H1 (cell line): ENCODE measurements around the gene VMP1. TPM values are rescaled to one million over a fixed set of nuclear protein-coding genes. Genes with fewer than 3 reads are reported as not detected.

Source experiments
- CEBPB ChIP-seq: IDR thresholded peaks from 2 replicates; pipeline ENCODE4 v1.6.1; 2012; ENCODE audit warnings: low read depth, low read length
- CTBP2 ChIP-seq: IDR thresholded peaks from 2 replicates; pipeline ENCODE4 v1.7.0; 2011; ENCODE audit warnings: borderline replicate concordance, mild to moderate bottlenecking, moderate library complexity, mixed read lengths, low read length; ENCODE audit not compliant: insufficient read depth, insufficient read length
- EP300 ChIP-seq, 2 experiments: IDR thresholded peaks; 1 replicate in 1 of 2; 2 replicates in 1 of 2; pipeline ENCODE4 v1.6.1; 2011 to 2012; ENCODE audit warnings: low read depth in 2 of 2, low read length in 2 of 2, mild to moderate bottlenecking in 2 of 2, borderline replicate concordance in 1 of 2, inconsistent platforms in 1 of 2, moderate library complexity in 1 of 2
- GTF2F1 ChIP-seq: IDR thresholded peaks from 2 replicates; pipeline ENCODE4 v1.6.1; 2012; ENCODE audit warnings: low read depth, low read length, improper control_type of control experiment, borderline replicate concordance
- JUN ChIP-seq: IDR thresholded peaks from 2 replicates; pipeline ENCODE4 v1.6.1; 2011; ENCODE audit warnings: low read depth, mild to moderate bottlenecking, improper control_type of control experiment, low read length
- MAX ChIP-seq: IDR thresholded peaks from 2 replicates; pipeline ENCODE4 v1.6.1; 2012; ENCODE audit warnings: inconsistent platforms
- POLR2A ChIP-seq, 2 experiments: IDR thresholded peaks; 1 replicate in 1 of 2; 2 replicates in 1 of 2; pipeline ENCODE4 v1.6.1; 2011; ENCODE audit warnings: low read depth in 2 of 2, low read length in 2 of 2, mild to moderate bottlenecking in 2 of 2; ENCODE audit errors: control extremely low read depth in 1 of 2
- POU5F1 ChIP-seq: IDR thresholded peaks from 2 replicates; pipeline ENCODE4 v1.6.1; 2011; ENCODE audit warnings: low read depth, mild to moderate bottlenecking, low read length, moderate library complexity
- SRF ChIP-seq: IDR thresholded peaks from 2 replicates; pipeline ENCODE4 v1.6.1; 2011; ENCODE audit warnings: mild to moderate bottlenecking, low read depth, low read length, moderate library complexity
- TBP ChIP-seq: IDR thresholded peaks from 2 replicates; pipeline ENCODE4 v1.6.1; 2011; ENCODE audit warnings: low read depth, low read length, improper control_type of control experiment
- YY1 ChIP-seq: IDR thresholded peaks from 2 replicates; pipeline ENCODE4 v1.6.1; 2011; ENCODE audit warnings: low read depth, mild to moderate bottlenecking, low read length
- polyA plus RNA-seq, 7 experiments: library from polyadenylated mRNA; depleted of rRNA in 3 of 7; stranded (reverse) in 5 of 7; unstranded in 2 of 7; fragments of >200 nt in 5 of 7; fragments of 200-250 nt in 2 of 7; gene quantifications; 1 replicate in 5 of 7; 2 replicates in 1 of 7; 4 replicates in 1 of 7; pipeline versions ENCODE4 v1.2.1 to v1.2.3, GENCODE V29; 2011 to 2013; ENCODE audit warnings: missing spikeins in 2 of 7, mixed read lengths in 2 of 7
- total RNA-seq: library from RNA; stranded (reverse); fragmentation: NEBNext Ultra II Directional; extraction: Animal tissue kit (Norgen Biotek cat#: 25700); gene quantifications from 2 replicates; pipeline ENCODE4 v1.2.1, GENCODE V29; 2021
- TF ChIP-seq, protein P1 (sequence below): IDR thresholded peaks from 2 replicates; pipeline ENCODE4 v1.6.1; 2012; ENCODE audit warnings: low read length, inconsistent platforms

Gene VMP1
- total and polyA plus RNA-seq, 2 of the 8 experiments (the other 6 are each of a cell fraction or from before 2014, with no cell fraction given) = 45.0 to 92.7 TPM

- TF ChIP-seq MAX = peak; percentile 91
- TF ChIP-seq TBP = peak; percentile 84
- TF ChIP-seq POLR2A (IDR thresholded peaks at IDR 0.05; ENCODE audit: control extremely low read depth in 1 of 2, low read depth in 2 of 2, low read length in 2 of 2) = peak; percentile 95 to 98
- no peak for TF ChIP-seq JUN
- TF ChIP-seq CTBP2 = no peak
- TF ChIP-seq YY1 = no peak
- TF ChIP-seq CEBPB = 0 out of 2 replicates have a peak, but pooled peaks have one; percentile 20
- TF ChIP-seq SRF = no peak
- no peak for TF ChIP-seq POU5F1
- TF ChIP-seq GTF2F1 = 0 out of 2 replicates have a peak, but pooled peaks have one; percentile 13
- TF ChIP-seq, protein P1, sequence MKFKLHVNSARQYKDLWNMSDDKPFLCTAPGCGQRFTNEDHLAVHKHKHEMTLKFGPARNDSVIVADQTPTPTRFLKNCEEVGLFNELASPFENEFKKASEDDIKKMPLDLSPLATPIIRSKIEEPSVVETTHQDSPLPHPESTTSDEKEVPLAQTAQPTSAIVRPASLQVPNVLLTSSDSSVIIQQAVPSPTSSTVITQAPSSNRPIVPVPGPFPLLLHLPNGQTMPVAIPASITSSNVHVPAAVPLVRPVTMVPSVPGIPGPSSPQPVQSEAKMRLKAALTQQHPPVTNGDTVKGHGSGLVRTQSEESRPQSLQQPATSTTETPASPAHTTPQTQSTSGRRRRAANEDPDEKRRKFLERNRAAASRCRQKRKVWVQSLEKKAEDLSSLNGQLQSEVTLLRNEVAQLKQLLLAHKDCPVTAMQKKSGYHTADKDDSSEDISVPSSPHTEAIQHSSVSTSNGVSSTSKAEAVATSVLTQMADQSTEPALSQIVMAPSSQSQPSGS = no peak
- no peak for TF ChIP-seq EP300 (IDR thresholded peaks at IDR 0.05; ENCODE audit: borderline replicate concordance in 1 of 2, low read depth in 2 of 2, low read length in 2 of 2)
Measured at GRCh38 chr17:59707149-59707970, at the start of gene VMP1, which contains the start of gene PTRH2 (continued).
